Neural cell (in vitro differentiated cells): ENCODE measurements around the gene ARL15. TPM values are rescaled to one million over a fixed set of nuclear protein-coding genes. Genes with fewer than 3 reads are reported as not detected.

Source experiments
- H2AFZ ChIP-seq: fragments of 200-600, 300-800 bp; sonication (generic), shearing (Covaris generic); 2 replicates; pipeline ENCODE4 v1.6.0; 2014; ENCODE audit warnings: low read depth, mild to moderate bottlenecking, antibody characterized with exemption, low read length, moderate library complexity
- H3F3A ChIP-seq: fragments of 200-600 bp; shearing (Covaris generic); 2 replicates; pipeline ENCODE4 v1.6.1; 2016; ENCODE audit warnings: mild to moderate bottlenecking, moderate library complexity, mixed read lengths, antibody characterized with exemption, low read length; ENCODE audit not compliant: insufficient read depth, poor library complexity, severe bottlenecking
- H3K27ac ChIP-seq: fragments of 200-600, 300-800 bp; sonication (generic), shearing (Covaris generic); 2 replicates; pipeline ENCODE4 v1.5.1; 2014; ENCODE audit warnings: mild to moderate bottlenecking, low read length, moderate library complexity
- H3K27me3 ChIP-seq: fragments of 300-800, 200-600 bp; sonication (generic), shearing (Covaris generic); 2 replicates; pipeline ENCODE4 v1.6.0; 2014; ENCODE audit warnings: mild to moderate bottlenecking, low read depth, low read length, moderate library complexity; ENCODE audit not compliant: insufficient read depth
- H3K36me3 ChIP-seq: fragments of 300-800, 200-600 bp; sonication (generic), shearing (Covaris generic); 2 replicates; pipeline ENCODE4 v1.5.1; 2014; ENCODE audit warnings: mild to moderate bottlenecking, antibody characterized with exemption, low read length, moderate library complexity; ENCODE audit not compliant: insufficient read depth
- H3K4me2 ChIP-seq: fragments of 300-800, 200-600 bp; sonication (generic), shearing (Covaris generic); 2 replicates; pipeline ENCODE4 v1.6.0; 2014; ENCODE audit warnings: mild to moderate bottlenecking, low read length
- H3K4me3 ChIP-seq: fragments of 300-800, 200-600 bp; sonication (generic), shearing (Covaris generic); 2 replicates; pipeline ENCODE4 v1.5.1; 2014; ENCODE audit warnings: mild to moderate bottlenecking, low read length, moderate library complexity
- H3K79me2 ChIP-seq: fragments of 200-600 bp; shearing (Covaris generic); replicated peaks from 2 replicates; pipeline ENCODE4 v1.6.0; 2014; ENCODE audit warnings: mild to moderate bottlenecking, low read length, moderate library complexity; ENCODE audit not compliant: insufficient read depth
- H3K9ac ChIP-seq: fragments of 300-800, 200-600 bp; sonication (generic), shearing (Covaris generic); 2 replicates; pipeline ENCODE4 v1.6.1; 2016; ENCODE audit warnings: mild to moderate bottlenecking, low read length, mixed read lengths
- H3K9me2 ChIP-seq: fragments of 200-600 bp; shearing (Covaris generic); 2 replicates; pipeline ENCODE4 v1.6.1; 2016; ENCODE audit warnings: mild to moderate bottlenecking, low read length, mixed read lengths; ENCODE audit not compliant: insufficient read depth
- H3K9me3 ChIP-seq: fragments of 200-600, 300-800 bp; sonication (generic), shearing (Covaris generic); 2 replicates; pipeline ENCODE4 v1.6.1; 2016; ENCODE audit warnings: mild to moderate bottlenecking, mixed run types, low read length, moderate library complexity, mixed read lengths
- H4K20me1 ChIP-seq: fragments of 200-600 bp; shearing (Covaris generic); 2 replicates; pipeline ENCODE4 v1.6.1; 2016; ENCODE audit warnings: mild to moderate bottlenecking, mixed run types; ENCODE audit not compliant: insufficient read depth
- CTCF ChIP-seq: fragments of 450-650 bp; IDR thresholded peaks from 2 replicates; pipeline ENCODE4 v1.5.1; 2014; ENCODE audit warnings: antibody characterized with exemption, mild to moderate bottlenecking, moderate library complexity; ENCODE audit not compliant: poor library complexity, severe bottlenecking
- EP300 ChIP-seq: fragments of 450-650 bp; conservative IDR thresholded peaks from 2 replicates; pipeline ENCODE4 v1.6.1; 2014; ENCODE audit warnings: antibody characterized with exemption, mild to moderate bottlenecking, moderate library complexity; ENCODE audit not compliant: poor library complexity, severe bottlenecking
- EZH2 ChIP-seq: fragments of 200-600, 300-800 bp; shearing (Covaris generic), sonication (generic); IDR thresholded peaks from 2 replicates; pipeline ENCODE4 v1.6.1; 2014; ENCODE audit warnings: antibody characterized with exemption, low read length, borderline replicate concordance, mild to moderate bottlenecking; ENCODE audit not compliant: insufficient read depth, poor library complexity, severe bottlenecking
- MXI1 ChIP-seq: fragments of 450-650 bp; conservative IDR thresholded peaks from 2 replicates; pipeline ENCODE4 v1.6.1; 2014; ENCODE audit warnings: antibody characterized with exemption, mild to moderate bottlenecking; ENCODE audit not compliant: poor library complexity, severe bottlenecking
- POLR2AphosphoS5 ChIP-seq: IDR thresholded peaks from 2 replicates; pipeline ENCODE4 v1.6.1; 2012
- RAD21 ChIP-seq: fragments of 450-650 bp; conservative IDR thresholded peaks from 2 replicates; pipeline ENCODE4 v1.6.1; 2014; ENCODE audit warnings: antibody characterized with exemption, mild to moderate bottlenecking, moderate library complexity
- REST ChIP-seq: IDR thresholded peaks from 2 replicates; pipeline ENCODE4 v1.6.1; 2012; ENCODE audit warnings: borderline replicate concordance
- SMC3 ChIP-seq: fragments of 450-650 bp; conservative IDR thresholded peaks from 2 replicates; pipeline ENCODE4 v1.6.1; 2014; ENCODE audit warnings: antibody characterized with exemption, mild to moderate bottlenecking, moderate library complexity; ENCODE audit not compliant: poor library complexity
- TAF1 ChIP-seq: IDR thresholded peaks from 2 replicates; pipeline ENCODE4 v1.6.1; 2012; ENCODE audit warnings: low read depth
- polyA plus RNA-seq: library from polyadenylated mRNA; depleted of rRNA; stranded (reverse); fragments of >200 nt; gene quantifications from 2 replicates; pipeline ENCODE4 v1.2.3, GENCODE V29; 2014

Gene ARL15
- polyA plus RNA-seq, 1 donor from 2014 or later: 51.9 TPM

- Histone ChIP-seq H3K36me3 (no peaks in the 10 kb centered on the region), H3K79me2 (no peaks in the 10 kb centered on the region), H3K9me3 (no peaks in the 10 kb centered on the region), H2AFZ (no peak overlapping the region), H3K9me2 (no peaks in the 10 kb centered on the region), H4K20me1 (no peaks in the 10 kb centered on the region), H3F3A (no peaks in the 10 kb centered on the region), H3K9ac (no peak overlapping the region), H3K27ac (no peak overlapping the region), H3K27me3 (no peaks in the 10 kb centered on the region), H3K4me2 (no peak overlapping the region), H3K4me3 (no peak overlapping the region)
- TF ChIP-seq MXI1: no peak
- no peak for TF ChIP-seq CTCF
- TF ChIP-seq TAF1: no peak
- no peak for TF ChIP-seq SMC3
- TF ChIP-seq POLR2AphosphoS5: no peak
- no peak for TF ChIP-seq EP300
- TF ChIP-seq RAD21: no peak
Measured at GRCh38 chr5:53895091-53895683, 415.2 kb downstream of the ARL15 start.

DNA sequence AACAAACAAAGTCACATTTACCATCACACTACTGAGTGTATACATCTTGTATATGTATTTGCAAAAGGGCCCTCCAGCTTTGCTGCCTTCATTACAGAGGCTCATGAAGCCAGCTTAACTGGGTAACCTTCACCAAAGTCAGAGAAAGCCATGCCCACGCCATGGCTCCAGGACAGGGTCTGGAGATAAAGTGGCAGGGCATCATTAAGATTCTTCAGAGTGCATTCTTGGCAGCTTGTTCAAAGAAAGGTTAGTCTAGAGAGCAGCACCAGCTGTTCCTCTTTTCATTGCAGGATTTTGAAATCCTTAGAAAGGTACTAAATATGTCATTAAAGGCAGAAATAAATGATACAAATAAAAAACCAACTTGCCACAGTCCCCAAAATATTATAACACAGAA is 416.7 kb downstream of the ARL15 start:
- H3F3A ChIP-seq: no peaks in the 10 kb centered on the region
- no peaks in the 10 kb centered on the region for H3K9me2 ChIP-seq
- TF ChIP-seq RAD21 (no peak), EP300 (no peak), EZH2 (no peak), POLR2AphosphoS5 (no peak), TAF1 (no peak), MXI1 (no peak), REST (no peak), CTCF (no peak), SMC3 (no peak)
- no peaks in the 10 kb centered on the region for H3K27me3 ChIP-seq
- H3K79me2 ChIP-seq: no peaks in the 10 kb centered on the region
- no peak overlapping the region for H3K4me3 ChIP-seq
- H3K9me3 ChIP-seq: no peaks in the 10 kb centered on the region
- H3K27ac ChIP-seq: no peak overlapping the region
- no peaks in the 10 kb centered on the region for H4K20me1 ChIP-seq
- no peak overlapping the region for H3K4me2 ChIP-seq
- H3K9ac ChIP-seq: no peak overlapping the region
- no peak overlapping the region for H2AFZ ChIP-seq
- H3K36me3 ChIP-seq: no peaks in the 10 kb centered on the region
